Measurements from ENCODE around the gene TEX36.
"Not testable (repeated sequence)": the region's sequence is repeated elsewhere in the genome, so short reads cannot be mapped to it uniquely, and the experiment has no call there.

The TEX36 gene

DNA sequence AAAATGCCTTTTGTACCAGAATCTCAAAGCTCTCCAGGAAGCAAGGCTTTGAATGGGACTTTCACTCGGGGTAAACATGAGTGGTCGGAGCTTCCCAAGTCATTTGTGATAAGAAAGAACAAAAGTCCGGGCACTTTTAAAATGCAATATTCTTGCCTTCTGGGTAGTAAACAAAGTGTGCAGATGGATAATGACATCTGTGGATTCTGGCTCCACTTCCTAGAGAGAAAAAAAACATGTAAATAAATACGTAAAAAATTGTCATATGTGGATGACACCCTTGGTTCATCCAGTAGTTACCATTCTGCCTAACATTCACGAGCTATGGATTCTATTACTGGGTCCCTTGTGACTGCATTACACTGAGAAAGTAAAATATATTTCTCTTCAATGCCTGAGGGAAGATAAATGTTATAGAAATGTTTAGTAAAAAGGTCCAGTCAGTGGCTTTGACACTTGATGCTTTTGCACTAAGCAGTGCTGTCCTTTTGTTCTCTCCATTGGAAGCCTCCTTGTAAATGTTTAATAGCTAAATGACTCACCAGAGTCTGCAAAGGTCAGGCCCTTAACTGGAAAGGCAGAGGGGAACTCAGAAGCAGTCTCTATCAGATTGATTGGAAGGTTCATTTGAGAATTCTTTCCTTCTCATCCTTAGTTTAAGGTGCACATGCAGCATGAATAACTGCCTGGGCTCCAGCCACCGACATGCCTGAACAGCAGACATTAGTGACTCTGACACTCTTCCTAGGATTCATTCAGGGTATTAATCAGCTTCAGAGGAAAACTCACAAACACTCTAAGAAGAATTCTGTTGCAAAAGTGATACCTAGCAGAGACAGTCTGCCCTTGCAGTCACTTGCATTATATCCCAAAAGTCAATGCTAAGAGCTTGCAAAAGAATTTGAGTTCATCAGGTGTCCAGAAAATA lies 24.8 kb upstream of the TEX36 start:
- H3K4me3 ChIP-seq (ENCODE audit: low read depth in 1 of 2, low read length in 2 of 2) = no peak overlapping the region
- no peaks in the 10 kb centered on the region for H3K27me3 ChIP-seq (ENCODE audit: control insufficient read depth in 1 of 2, insufficient read depth in 2 of 2, low read length in 2 of 2)
- H3K9me3 ChIP-seq (ENCODE audit: low read length) = no peaks in the 10 kb centered on the region
- H3K4me1 ChIP-seq (ENCODE audit: insufficient read depth, low read length) = peaks cover 16% of the 10 kb centered on the region
- H3K9ac ChIP-seq (ENCODE audit: low read length) = no peak overlapping the region
- no peak overlapping the region for H3K27ac ChIP-seq (ENCODE audit: low read depth, low read length)
- H3K36me3 ChIP-seq (ENCODE audit: insufficient read depth, low read length) = no peaks in the 10 kb centered on the region

DNA sequence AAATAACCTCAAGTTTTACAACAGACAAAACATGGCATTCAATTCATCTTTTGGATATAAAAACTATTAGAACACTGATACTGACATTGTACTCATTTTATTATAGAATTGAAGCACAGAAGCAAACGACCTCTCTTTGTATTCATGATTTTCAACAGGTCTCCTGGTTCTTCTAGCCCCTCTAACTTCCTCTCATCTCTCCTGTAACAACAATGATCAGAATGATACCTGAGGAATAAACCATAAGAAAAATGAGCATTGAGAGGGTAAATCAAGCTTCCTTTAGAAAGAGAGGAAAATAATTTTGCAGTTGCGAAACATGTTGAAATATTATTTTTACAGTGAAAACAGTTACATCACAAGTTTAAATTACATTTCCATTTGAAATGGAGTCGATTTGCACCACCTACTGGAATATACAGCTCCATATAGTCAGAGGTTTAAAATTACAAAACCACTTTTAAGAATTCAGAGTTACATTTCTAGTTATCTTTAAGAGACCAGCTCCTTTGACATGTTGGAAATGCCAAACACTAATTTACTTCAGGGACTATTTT lies 17.5 kb upstream of the TEX36 start:
- Histone ChIP-seq H3K9me3 (ENCODE audit: low read length) (no peaks in the 10 kb centered on the region), H3K4me1 (ENCODE audit: insufficient read depth, low read length) (no peaks in the 10 kb centered on the region), H3K36me3 (ENCODE audit: insufficient read depth, low read length) (no peaks in the 10 kb centered on the region), H3K4me3 (ENCODE audit: low read depth in 1 of 2, low read length in 2 of 2) (no peak overlapping the region), H3K27me3 (ENCODE audit: control insufficient read depth in 1 of 2, insufficient read depth in 2 of 2, low read length in 2 of 2) (no peaks in the 10 kb centered on the region), H3K9ac (ENCODE audit: low read length) (no peak overlapping the region), H3K27ac (ENCODE audit: low read depth, low read length) (no peak overlapping the region)

DNA sequence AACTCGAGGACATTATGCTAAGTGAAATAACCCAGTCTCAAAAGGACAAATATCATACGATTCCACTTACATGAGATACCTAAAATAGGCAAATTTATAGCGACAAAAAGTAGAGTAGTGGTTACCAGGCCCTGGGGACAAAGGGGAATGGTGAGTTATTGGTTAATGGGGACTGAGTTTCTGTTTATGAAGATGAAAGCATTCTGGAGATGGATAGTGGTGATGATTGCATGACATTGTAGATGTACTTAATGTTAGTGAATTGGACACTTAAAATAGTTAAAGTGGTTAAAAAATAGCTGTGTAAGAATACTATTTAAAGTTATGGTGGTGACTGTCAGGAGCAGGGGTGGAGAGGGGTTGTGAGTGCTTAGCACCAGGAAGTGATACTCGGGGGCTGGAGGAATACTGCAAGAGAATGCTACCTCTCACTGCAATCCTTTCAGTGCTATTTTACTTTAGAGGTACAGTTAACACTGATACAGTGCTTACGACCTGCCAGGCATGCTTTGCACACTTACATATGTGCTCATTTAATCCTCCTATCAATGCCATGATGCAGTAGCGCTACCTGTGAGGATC lies 16.7 kb upstream of the TEX36 start:
- no peaks in the 10 kb centered on the region for H3K4me1 ChIP-seq (ENCODE audit: insufficient read depth, low read length)
- H3K36me3 ChIP-seq (ENCODE audit: insufficient read depth, low read length) = no peaks in the 10 kb centered on the region
- no peak overlapping the region for H3K4me3 ChIP-seq (ENCODE audit: low read depth in 1 of 2, low read length in 2 of 2)
- no peak overlapping the region for H3K27ac ChIP-seq (ENCODE audit: low read depth, low read length)
- no peaks in the 10 kb centered on the region for H3K9me3 ChIP-seq (ENCODE audit: low read length)
- no peak overlapping the region for H3K9ac ChIP-seq (ENCODE audit: low read length)
- H3K27me3 ChIP-seq (ENCODE audit: control insufficient read depth in 1 of 2, insufficient read depth in 2 of 2, low read length in 2 of 2) = no peaks in the 10 kb centered on the region

DNA sequence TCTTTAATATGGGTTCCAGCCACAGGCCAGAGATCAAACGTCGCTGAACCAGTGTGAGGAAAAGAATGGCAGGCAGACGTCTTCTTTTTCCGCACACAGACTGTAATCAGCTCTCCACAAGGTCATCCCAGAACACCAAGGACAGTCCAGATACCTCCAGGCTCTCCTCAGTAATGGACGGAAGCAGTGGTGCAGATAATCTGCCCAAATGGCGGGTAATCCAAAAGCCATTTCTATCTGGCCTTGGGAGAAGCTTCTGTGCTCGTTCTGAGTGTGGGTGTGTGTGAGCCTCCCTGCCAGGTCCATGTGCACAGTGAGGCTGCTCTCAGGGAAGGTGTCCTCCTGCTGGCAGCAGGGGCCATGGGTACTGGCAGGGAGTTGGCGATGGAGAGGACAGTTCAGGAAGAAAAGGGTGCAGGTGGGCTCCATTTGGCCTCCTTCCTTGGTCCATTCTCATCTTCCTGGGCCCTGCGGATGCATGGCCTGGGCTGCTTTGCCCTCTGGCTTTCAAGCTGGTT lies 15.6 kb upstream of the TEX36 start:
- Histone ChIP-seq H3K27ac (ENCODE audit: low read depth, low read length) (no peak overlapping the region), H3K9me3 (ENCODE audit: low read length) (no peaks in the 10 kb centered on the region), H3K4me1 (ENCODE audit: insufficient read depth, low read length) (no peaks in the 10 kb centered on the region), H3K9ac (ENCODE audit: low read length) (no peak overlapping the region), H3K27me3 (ENCODE audit: control insufficient read depth in 1 of 2, insufficient read depth in 2 of 2, low read length in 2 of 2) (no peaks in the 10 kb centered on the region), H3K4me3 (ENCODE audit: low read depth in 1 of 2, low read length in 2 of 2) (no peak overlapping the region), H3K36me3 (ENCODE audit: insufficient read depth, low read length) (no peaks in the 10 kb centered on the region)

DNA sequence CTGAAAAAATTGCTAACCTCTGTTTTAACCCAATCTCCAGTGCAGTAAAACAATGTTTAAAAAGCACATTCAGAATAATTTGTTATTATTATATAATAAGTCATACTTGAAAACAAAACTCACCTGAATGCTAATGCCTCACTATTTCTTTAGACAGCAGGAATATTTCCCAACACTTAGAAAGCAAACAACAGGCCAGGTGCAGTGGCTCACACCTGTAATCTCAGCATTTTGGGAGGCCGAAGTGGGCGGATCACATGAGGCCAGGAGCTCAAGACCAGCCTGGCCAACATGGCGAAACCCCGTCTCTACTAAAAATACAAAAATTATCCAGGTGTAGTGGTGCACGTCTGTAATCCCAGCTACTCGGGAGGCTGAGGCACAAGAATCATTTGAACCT lies 13.9 kb upstream of the TEX36 start:
- not testable (repeated sequence) for H3K9ac ChIP-seq (ENCODE audit: low read length); H3K27me3 ChIP-seq (ENCODE audit: control insufficient read depth in 1 of 2, insufficient read depth in 2 of 2, low read length in 2 of 2); H3K36me3 ChIP-seq (ENCODE audit: insufficient read depth, low read length); H3K27ac ChIP-seq (ENCODE audit: low read depth, low read length); H3K4me1 ChIP-seq (ENCODE audit: insufficient read depth, low read length); H3K4me3 ChIP-seq (ENCODE audit: low read depth in 1 of 2, low read length in 2 of 2); H3K9me3 ChIP-seq (ENCODE audit: low read length)

DNA sequence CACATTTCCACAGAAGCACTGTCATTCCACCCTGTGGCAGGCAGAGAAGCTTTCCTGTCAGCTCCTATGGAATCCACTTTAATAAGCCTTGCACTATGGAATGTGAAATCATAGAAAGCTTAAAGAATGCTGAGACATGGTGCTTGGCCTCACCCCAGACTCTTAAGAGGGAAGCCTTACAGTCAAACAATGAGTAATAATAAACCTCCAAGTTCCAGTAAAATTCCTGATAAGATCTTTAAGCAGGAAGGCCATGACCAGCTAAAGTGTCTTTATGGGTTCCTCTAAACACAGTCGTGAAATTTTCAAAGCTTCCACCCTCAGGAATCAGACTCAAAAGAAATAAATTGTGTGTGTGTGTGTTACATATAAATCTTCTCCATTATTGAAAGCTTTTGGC lies 11.9 kb upstream of the TEX36 start:
- H3K9me3 ChIP-seq (ENCODE audit: low read length) = no peaks in the 10 kb centered on the region
- H3K27me3 ChIP-seq (ENCODE audit: control insufficient read depth in 1 of 2, insufficient read depth in 2 of 2, low read length in 2 of 2) = no peaks in the 10 kb centered on the region
- H3K27ac ChIP-seq (ENCODE audit: low read depth, low read length) = no peak overlapping the region
- no peak overlapping the region for H3K9ac ChIP-seq (ENCODE audit: low read length)
- no peak overlapping the region for H3K4me3 ChIP-seq (ENCODE audit: low read depth in 1 of 2, low read length in 2 of 2)
- no peaks in the 10 kb centered on the region for H3K4me1 ChIP-seq (ENCODE audit: insufficient read depth, low read length)
- no peaks in the 10 kb centered on the region for H3K36me3 ChIP-seq (ENCODE audit: insufficient read depth, low read length)

DNA sequence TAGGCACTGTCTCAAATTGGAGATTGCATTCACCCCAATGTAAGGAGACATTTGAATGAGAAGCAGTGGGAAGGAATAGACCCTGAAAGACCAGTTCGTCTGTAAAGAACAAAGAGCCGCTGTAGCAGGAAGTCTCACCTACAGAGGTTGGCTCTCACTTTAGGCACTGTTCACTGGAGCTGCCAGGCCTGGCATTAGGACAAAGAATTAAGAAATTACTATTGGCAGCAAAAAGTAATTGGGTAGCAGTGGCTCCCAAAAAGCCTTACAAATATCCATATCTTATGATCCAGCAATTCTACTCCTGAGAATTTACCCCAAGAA lies 10.5 kb upstream of the TEX36 start:
- Histone ChIP-seq H3K4me1 (ENCODE audit: insufficient read depth, low read length) (no peaks in the 10 kb centered on the region), H3K4me3 (ENCODE audit: low read depth in 1 of 2, low read length in 2 of 2) (no peak overlapping the region), H3K36me3 (ENCODE audit: insufficient read depth, low read length) (no peaks in the 10 kb centered on the region)

DNA sequence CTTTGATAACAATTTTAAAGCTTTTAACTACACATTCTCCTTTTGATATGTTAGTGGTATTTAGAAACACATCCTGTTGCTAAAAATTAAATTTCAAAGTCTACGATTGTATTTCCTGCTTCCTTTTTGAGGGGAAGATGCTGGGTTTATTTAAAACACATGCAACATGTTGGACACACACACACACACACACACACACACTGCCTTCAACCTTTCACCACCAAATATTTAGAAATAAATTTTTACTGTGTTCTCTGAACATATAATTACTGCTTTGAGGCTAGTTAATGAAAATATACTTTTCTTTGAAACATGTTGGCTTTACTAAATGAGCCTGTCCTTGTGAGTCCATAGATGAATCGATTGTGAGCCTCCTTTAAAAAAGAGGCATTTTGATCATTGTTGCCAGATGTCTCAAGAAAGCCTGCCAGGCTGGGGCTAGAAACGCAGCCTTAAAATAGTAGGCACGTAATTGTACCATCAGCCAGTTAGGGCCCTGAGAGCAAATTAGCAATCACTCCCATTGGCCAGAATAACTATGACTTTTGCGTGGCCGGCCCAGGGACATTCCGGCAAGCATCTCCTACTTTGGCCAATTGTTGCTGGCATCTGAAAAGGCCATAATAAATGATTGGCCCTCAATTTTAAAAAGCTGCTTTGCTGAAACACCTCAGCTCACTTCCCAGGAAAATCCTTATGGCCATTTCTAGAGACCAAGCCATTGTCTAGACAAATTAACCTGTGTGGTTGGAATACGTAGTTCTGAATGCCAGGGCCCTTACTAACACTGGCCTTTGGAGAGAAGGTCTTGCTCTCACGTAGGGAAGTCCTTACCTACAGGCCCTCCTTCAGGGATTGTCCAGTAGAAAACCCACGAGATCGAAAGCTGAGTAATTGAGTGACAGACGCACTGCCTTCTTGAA lies 9.9 kb upstream of the TEX36 start:
- H3K9me3 ChIP-seq (ENCODE audit: low read length) = no peaks in the 10 kb centered on the region
- no peaks in the 10 kb centered on the region for H3K27me3 ChIP-seq (ENCODE audit: control insufficient read depth in 1 of 2, insufficient read depth in 2 of 2, low read length in 2 of 2)
- no peaks in the 10 kb centered on the region for H3K4me1 ChIP-seq (ENCODE audit: insufficient read depth, low read length)
- no peak overlapping the region for H3K9ac ChIP-seq (ENCODE audit: low read length)
- no peak overlapping the region for H3K4me3 ChIP-seq (ENCODE audit: low read depth in 1 of 2, low read length in 2 of 2)
- H3K36me3 ChIP-seq (ENCODE audit: insufficient read depth, low read length) = no peaks in the 10 kb centered on the region
- H3K27ac ChIP-seq (ENCODE audit: low read depth, low read length) = no peak overlapping the region

More for the DNA sequence above, 10.5 kb upstream of the TEX36 start:
- no peak overlapping the region for H3K27ac ChIP-seq (ENCODE audit: low read depth, low read length)
- no peak overlapping the region for H3K9ac ChIP-seq (ENCODE audit: low read length)
- H3K9me3 ChIP-seq (ENCODE audit: low read length) = no peaks in the 10 kb centered on the region
- no peaks in the 10 kb centered on the region for H3K27me3 ChIP-seq (ENCODE audit: control insufficient read depth in 1 of 2, insufficient read depth in 2 of 2, low read length in 2 of 2)

DNA sequence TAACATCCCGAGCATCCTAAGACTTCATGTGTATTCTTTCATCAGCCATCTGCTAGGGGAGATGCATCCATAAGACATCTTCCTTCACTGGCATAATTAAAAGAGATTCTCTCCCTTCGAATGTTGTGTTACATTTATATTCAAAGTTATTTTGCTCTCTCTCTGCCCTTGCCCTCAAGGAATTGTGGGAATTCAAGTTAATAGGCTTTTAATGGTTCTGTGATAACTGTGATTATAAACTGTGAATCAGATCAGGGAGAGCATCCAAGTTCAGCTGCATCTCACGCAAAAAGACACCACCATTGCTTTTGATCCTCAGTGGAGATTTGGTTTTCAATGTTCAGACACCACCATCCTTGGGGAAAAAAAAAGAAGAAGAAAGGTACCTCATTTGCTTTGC lies 9.2 kb upstream of the TEX36 start:
- H3K27ac ChIP-seq (ENCODE audit: low read depth, low read length) = no peak overlapping the region
- H3K9me3 ChIP-seq (ENCODE audit: low read length) = no peaks in the 10 kb centered on the region
- no peak overlapping the region for H3K4me3 ChIP-seq (ENCODE audit: low read depth in 1 of 2, low read length in 2 of 2)
- H3K36me3 ChIP-seq (ENCODE audit: insufficient read depth, low read length) = no peaks in the 10 kb centered on the region
- no peaks in the 10 kb centered on the region for H3K4me1 ChIP-seq (ENCODE audit: insufficient read depth, low read length)
- H3K27me3 ChIP-seq (ENCODE audit: control insufficient read depth in 1 of 2, insufficient read depth in 2 of 2, low read length in 2 of 2) = no peaks in the 10 kb centered on the region
- no peak overlapping the region for H3K9ac ChIP-seq (ENCODE audit: low read length)

DNA sequence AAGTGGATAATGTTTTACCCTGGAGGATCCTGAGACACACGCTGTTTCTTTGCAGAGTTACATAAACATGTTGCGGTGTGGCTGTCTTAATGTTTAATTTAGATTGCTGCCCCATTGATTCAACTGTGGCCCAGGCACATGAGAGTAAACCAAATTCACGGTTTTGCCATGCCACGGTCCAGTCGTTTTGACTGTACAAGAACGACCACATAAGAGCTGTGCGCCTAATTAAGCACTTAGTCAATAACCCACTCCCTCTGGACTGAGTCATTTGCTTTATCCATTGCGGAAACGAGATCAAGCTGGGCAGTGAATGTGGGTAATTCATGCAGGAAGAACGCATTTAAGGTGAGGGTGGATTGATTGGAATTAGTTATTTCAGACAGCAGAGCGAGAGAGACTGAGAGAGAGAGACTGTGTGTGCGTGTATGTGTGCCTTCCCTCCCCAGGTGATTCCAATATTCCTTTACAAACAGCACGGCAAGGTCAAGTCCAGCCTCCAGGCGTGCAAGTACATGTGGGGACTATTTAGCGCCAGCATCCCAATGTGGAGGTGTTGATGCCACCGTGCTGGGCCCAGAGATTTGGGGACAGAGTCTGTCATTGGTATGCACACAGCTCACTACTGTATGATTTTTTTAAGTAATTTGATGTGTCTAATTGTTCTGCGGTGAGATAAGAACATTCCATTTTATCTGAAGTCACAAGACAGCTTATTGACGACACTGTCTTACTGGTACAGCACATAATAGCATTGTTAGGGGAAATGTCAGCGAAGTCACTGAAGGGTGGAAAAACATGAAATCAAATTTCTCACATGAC lies 8.4 kb upstream of the TEX36 start:
- H3K9me3 ChIP-seq (ENCODE audit: low read length) = no peaks in the 10 kb centered on the region
- no peak overlapping the region for H3K4me3 ChIP-seq (ENCODE audit: low read depth in 1 of 2, low read length in 2 of 2)
- no peaks in the 10 kb centered on the region for H3K4me1 ChIP-seq (ENCODE audit: insufficient read depth, low read length)
- no peaks in the 10 kb centered on the region for H3K27me3 ChIP-seq (ENCODE audit: control insufficient read depth in 1 of 2, insufficient read depth in 2 of 2, low read length in 2 of 2)
- H3K9ac ChIP-seq (ENCODE audit: low read length) = no peak overlapping the region
- H3K27ac ChIP-seq (ENCODE audit: low read depth, low read length) = no peak overlapping the region
- no peaks in the 10 kb centered on the region for H3K36me3 ChIP-seq (ENCODE audit: insufficient read depth, low read length)
